Fibroblast of the aortic adventitia (primary cell): ENCODE data around the gene OLAH. TPM values are rescaled to one million over a fixed set of nuclear protein-coding genes. Genes with fewer than 3 reads are reported as not detected.

Source experiments
- DNase-seq: peaks from one replicate; pipeline ENCODE4 v3.0.0-alpha.2; 2010; ENCODE audit warnings: low read depth
- H3K4me3 ChIP-seq: 2 replicates; pipeline ENCODE4 v1.5.1; 2011; ENCODE audit warnings: low read depth, mild to moderate bottlenecking, control low read depth, low read length, moderate library complexity
- CTCF ChIP-seq: IDR thresholded peaks from 2 replicates; pipeline ENCODE4 v1.5.1; 2011; ENCODE audit warnings: mild to moderate bottlenecking, low read length, control low read depth, inconsistent platforms; ENCODE audit not compliant: insufficient read depth
- total RNA-seq: library from RNA; depleted of rRNA; stranded (reverse); fragments of >200 nt; gene quantifications from 2 replicates; pipeline ENCODE4 v1.2.3, GENCODE V29; 2012; ENCODE audit warnings: low replicate concordance

OLAH gene
- total RNA-seq, 1 donor, result not detected

GRCh38 chr10:15053061-15053460 lies 9.3 kb downstream of the OLAH start:
- H3K4me3 ChIP-seq, result no peak overlapping the region
- TF ChIP-seq CTCF, result no peak
- no peak for DNase-seq

- H3K4me3 ChIP-seq, result no peak overlapping the region
- DNase-seq, result no peak
- no peak for TF ChIP-seq CTCF
Measured at GRCh38 chr10:15058689-15059088, 14.9 kb downstream of the OLAH start.

- TF ChIP-seq CTCF, result no peak
- no peak overlapping the region for H3K4me3 ChIP-seq
- no peak for DNase-seq
Measured at GRCh38 chr10:15059914-15060313, 16.2 kb downstream of the OLAH start.

- DNase-seq, result no peak
- no peak for TF ChIP-seq CTCF
- H3K4me3 ChIP-seq, result no peak overlapping the region
Measured at GRCh38 chr10:15060638-15061037, 16.9 kb downstream of the OLAH start.

GRCh38 chr10:15067154-15067553 lies 23.4 kb downstream of the OLAH start:
- no peak overlapping the region for H3K4me3 ChIP-seq
- DNase-seq, result no peak
- TF ChIP-seq CTCF, result no peak

GRCh38 chr10:15068802-15069201 lies 25.1 kb downstream of the OLAH start:
- no peak for TF ChIP-seq CTCF
- peak; percentile 55 for DNase-seq
- no peak overlapping the region for H3K4me3 ChIP-seq

GRCh38 chr10:15069230-15069629 lies 25.5 kb downstream of the OLAH start:
- no peak overlapping the region for H3K4me3 ChIP-seq
- no peak for DNase-seq
- TF ChIP-seq CTCF, result no peak
